DND-41 (cell line): ENCODE results near the gene TLN1.

Source experiments
- EZH2 ChIP-seq: IDR thresholded peaks from 3 replicates; pipeline ENCODE4 v1.6.1; 2012; ENCODE audit warnings: borderline replicate concordance, low read depth, mild to moderate bottlenecking, moderate library complexity, low read length, inconsistent platforms; ENCODE audit not compliant: severe bottlenecking
- TF ChIP-seq, protein P1 (sequence below): IDR thresholded peaks from 2 replicates; pipeline ENCODE4 v1.5.1; 2012; ENCODE audit warnings: borderline replicate concordance, low read length, moderate library complexity, mild to moderate bottlenecking; ENCODE audit not compliant: poor library complexity, severe bottlenecking; ENCODE audit errors: extremely low read depth

GRCh38 chr9:35769763-35770162, 37.8 kb upstream of the TLN1 start:
- TF ChIP-seq, protein P1, sequence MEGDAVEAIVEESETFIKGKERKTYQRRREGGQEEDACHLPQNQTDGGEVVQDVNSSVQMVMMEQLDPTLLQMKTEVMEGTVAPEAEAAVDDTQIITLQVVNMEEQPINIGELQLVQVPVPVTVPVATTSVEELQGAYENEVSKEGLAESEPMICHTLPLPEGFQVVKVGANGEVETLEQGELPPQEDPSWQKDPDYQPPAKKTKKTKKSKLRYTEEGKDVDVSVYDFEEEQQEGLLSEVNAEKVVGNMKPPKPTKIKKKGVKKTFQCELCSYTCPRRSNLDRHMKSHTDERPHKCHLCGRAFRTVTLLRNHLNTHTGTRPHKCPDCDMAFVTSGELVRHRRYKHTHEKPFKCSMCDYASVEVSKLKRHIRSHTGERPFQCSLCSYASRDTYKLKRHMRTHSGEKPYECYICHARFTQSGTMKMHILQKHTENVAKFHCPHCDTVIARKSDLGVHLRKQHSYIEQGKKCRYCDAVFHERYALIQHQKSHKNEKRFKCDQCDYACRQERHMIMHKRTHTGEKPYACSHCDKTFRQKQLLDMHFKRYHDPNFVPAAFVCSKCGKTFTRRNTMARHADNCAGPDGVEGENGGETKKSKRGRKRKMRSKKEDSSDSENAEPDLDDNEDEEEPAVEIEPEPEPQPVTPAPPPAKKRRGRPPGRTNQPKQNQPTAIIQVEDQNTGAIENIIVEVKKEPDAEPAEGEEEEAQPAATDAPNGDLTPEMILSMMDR = no peak
- TF ChIP-seq EZH2 = no peak
